ENCODE measurements around the gene C6orf136.

Gene C6orf136

DNA sequence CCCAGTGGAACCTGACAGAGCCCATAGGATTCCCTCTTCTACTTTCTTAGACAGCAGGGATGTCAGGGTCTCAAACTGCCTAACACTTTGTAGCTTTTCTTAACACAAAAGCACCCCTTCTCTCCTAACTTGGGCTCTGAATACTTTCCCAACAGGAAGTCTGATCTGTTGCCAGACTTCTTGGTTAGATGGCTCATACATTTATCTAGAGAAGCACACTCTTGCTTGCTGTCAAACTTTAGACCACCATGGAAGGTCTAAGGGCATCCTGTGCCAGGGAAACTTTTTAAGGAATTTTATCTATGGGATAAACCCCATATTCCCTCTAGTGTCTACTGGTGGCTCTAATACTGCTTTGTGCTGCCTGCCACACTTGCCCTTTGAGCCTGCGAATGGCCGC lies 3.3 kb upstream of the C6orf136 start:
- H3K9me3 ChIP-seq (ENCODE audit: control extremely low read depth in 1 of 5, control insufficient read depth in 4 of 5, insufficient read depth in 2 of 5, low read depth in 1 of 5, low read length in 4 of 5): no peaks in the 10 kb centered on the region
- H3K4me3 ChIP-seq (ENCODE audit: control insufficient read depth in 1 of 7, extremely low read depth in 1 of 7, insufficient read depth in 4 of 7, low read depth in 2 of 7, low read length in 6 of 7): no peak overlapping the region
- ChIA-PET POLR2A (interaction anchor here (1.1 kb wide), 1 partner anchor 25 kb away, joined by 3 read pairs; no protein-coding TSS in a partner anchor), CTCF (interaction anchor here (3.6 to 7.6 kb wide), 2 partner anchors 15 to 79 kb away, joined by 17 to 97 read pairs; partner anchors contain the start of gene ATAT1)
- H3K4me1 ChIP-seq (ENCODE audit: control extremely low read depth in 1 of 4, control insufficient read depth in 4 of 4, insufficient read depth in 4 of 4, low read length in 3 of 4): peaks cover 11 to 65% (median 54%) of the 10 kb centered on the region in 4 experiments
- H3K27ac ChIP-seq (ENCODE audit: insufficient read depth in 1 of 2, low read depth in 1 of 2, low read length in 2 of 2, poor library complexity in 1 of 2, severe bottlenecking in 2 of 2): no peak overlapping the region
- peaks cover 5 to 42% (median 13%) of the 10 kb centered on the region in 4 experiments for H3K36me3 ChIP-seq (ENCODE audit: control insufficient read depth in 4 of 4, insufficient read depth in 4 of 4, low read length in 3 of 4)
- WGBS (ENCODE audit: insufficient coverage): 94% methylated on average over 2 of the region's 2 CpGs
- H3K27me3 ChIP-seq (replicated peaks in 2 of 5; ENCODE audit: control insufficient read depth in 4 of 5, insufficient read depth in 5 of 5, low read length in 4 of 5): no peaks in the 10 kb centered on the region
- no peak for DNase-seq

DNA sequence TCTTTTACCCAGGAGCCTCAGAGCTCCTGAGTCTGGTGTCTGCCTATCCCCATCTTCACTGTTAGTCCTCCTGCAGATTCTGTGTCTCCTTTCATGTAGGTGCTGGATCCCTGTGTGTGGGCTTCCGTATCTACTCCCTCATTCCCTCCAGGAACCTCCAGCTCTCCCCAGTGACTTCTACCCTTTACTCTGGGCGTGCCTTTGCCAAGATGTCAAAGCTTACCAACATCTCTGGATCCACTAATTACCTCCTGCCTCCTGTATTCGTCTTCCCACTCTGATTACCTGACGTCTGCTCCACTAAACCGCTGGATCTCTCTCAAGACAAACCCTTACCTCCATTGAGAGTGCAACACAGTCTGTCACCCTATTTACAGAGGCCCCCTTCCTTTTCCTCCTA lies 2.2 kb upstream of the C6orf136 start:
- WGBS (ENCODE audit: insufficient coverage): 50% methylated on average over 5 of the region's 5 CpGs
- no peaks in the 10 kb centered on the region for H3K9me3 ChIP-seq (ENCODE audit: control extremely low read depth in 1 of 5, control insufficient read depth in 4 of 5, insufficient read depth in 2 of 5, low read depth in 1 of 5, low read length in 4 of 5)
- peaks cover 5 to 46% (median 14%) of the 10 kb centered on the region in 4 experiments for H3K36me3 ChIP-seq (ENCODE audit: control insufficient read depth in 4 of 4, insufficient read depth in 4 of 4, low read length in 3 of 4)
- peak overlapping the region in 1 of 7 experiments; percentile 17 for H3K4me3 ChIP-seq (ENCODE audit: control insufficient read depth in 1 of 7, extremely low read depth in 1 of 7, insufficient read depth in 4 of 7, low read depth in 2 of 7, low read length in 6 of 7)
- peaks cover 11 to 68% (median 54%) of the 10 kb centered on the region in 4 experiments for H3K4me1 ChIP-seq (ENCODE audit: control extremely low read depth in 1 of 4, control insufficient read depth in 4 of 4, insufficient read depth in 4 of 4, low read length in 3 of 4)
- no peak overlapping the region for H3K27ac ChIP-seq (ENCODE audit: insufficient read depth in 1 of 2, low read depth in 1 of 2, low read length in 2 of 2, poor library complexity in 1 of 2, severe bottlenecking in 2 of 2)
- no peaks in the 10 kb centered on the region for H3K27me3 ChIP-seq (replicated peaks in 2 of 5; ENCODE audit: control insufficient read depth in 4 of 5, insufficient read depth in 5 of 5, low read length in 4 of 5)
- CTCF ChIA-PET: interaction anchor here (7.6 kb wide), 1 partner anchor 16 kb away, joined by 97 read pairs; the partner anchor contains the start of gene ATAT1
- POLR2A ChIA-PET: interaction anchor here (1.1 kb wide), 1 partner anchor 26 kb away, joined by 3 read pairs; no protein-coding TSS in a partner anchor
- no peak for DNase-seq

DNA sequence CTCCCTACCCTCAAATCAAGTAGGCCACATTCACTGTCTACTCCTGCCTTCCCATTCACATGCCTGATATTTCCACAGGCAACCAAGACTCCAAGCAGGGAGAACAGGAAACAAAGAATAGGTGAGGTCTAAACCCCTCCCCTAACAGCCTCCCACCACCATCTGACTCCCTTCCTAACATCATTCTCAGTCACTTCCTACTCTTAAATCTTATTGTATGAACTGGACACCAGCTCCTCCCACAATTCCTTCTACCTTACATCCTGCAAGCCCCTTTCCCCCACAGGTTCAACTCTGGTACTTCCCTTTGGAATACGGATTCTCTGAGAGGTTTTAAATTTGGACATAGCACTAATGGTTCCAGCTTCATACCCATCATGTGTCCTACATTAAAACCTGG lies 944 bp upstream of the C6orf136 start:
- Histone ChIP-seq H3K36me3 (ENCODE audit: control insufficient read depth in 4 of 4, insufficient read depth in 4 of 4, low read length in 3 of 4) (peaks cover 5 to 49% (median 15%) of the 10 kb centered on the region in 4 experiments), H3K9me3 (ENCODE audit: control extremely low read depth in 1 of 5, control insufficient read depth in 4 of 5, insufficient read depth in 2 of 5, low read depth in 1 of 5, low read length in 4 of 5) (no peaks in the 10 kb centered on the region), H3K4me1 (ENCODE audit: control extremely low read depth in 1 of 4, control insufficient read depth in 4 of 4, insufficient read depth in 4 of 4, low read length in 3 of 4) (peaks cover 11 to 55% (median 44%) of the 10 kb centered on the region in 4 experiments), H3K27ac (ENCODE audit: insufficient read depth in 1 of 2, low read depth in 1 of 2, low read length in 2 of 2, poor library complexity in 1 of 2, severe bottlenecking in 2 of 2) (no peak overlapping the region), H3K4me3 (ENCODE audit: control insufficient read depth in 1 of 7, extremely low read depth in 1 of 7, insufficient read depth in 4 of 7, low read depth in 2 of 7, low read length in 6 of 7) (peak overlapping the region in 1 of 7 experiments; percentile 91), H3K27me3 (replicated peaks in 2 of 5; ENCODE audit: control insufficient read depth in 4 of 5, insufficient read depth in 5 of 5, low read length in 4 of 5) (no peaks in the 10 kb centered on the region)
- POLR2A ChIA-PET: interaction anchor here (2.5 kb wide), 1 partner anchor 31 kb away, joined by 6 read pairs; no protein-coding TSS in a partner anchor
- no peak for DNase-seq
- WGBS (ENCODE audit: insufficient coverage): 60% methylated on average over 1 of the region's 1 CpG
- CTCF ChIA-PET: interaction anchor here (0.7 to 7.6 kb wide), 5 partner anchors 8 to 312 kb away, joined by 3 to 97 read pairs (median 3); partner anchors contain the start of genes ATAT1 and DHX16

DNA sequence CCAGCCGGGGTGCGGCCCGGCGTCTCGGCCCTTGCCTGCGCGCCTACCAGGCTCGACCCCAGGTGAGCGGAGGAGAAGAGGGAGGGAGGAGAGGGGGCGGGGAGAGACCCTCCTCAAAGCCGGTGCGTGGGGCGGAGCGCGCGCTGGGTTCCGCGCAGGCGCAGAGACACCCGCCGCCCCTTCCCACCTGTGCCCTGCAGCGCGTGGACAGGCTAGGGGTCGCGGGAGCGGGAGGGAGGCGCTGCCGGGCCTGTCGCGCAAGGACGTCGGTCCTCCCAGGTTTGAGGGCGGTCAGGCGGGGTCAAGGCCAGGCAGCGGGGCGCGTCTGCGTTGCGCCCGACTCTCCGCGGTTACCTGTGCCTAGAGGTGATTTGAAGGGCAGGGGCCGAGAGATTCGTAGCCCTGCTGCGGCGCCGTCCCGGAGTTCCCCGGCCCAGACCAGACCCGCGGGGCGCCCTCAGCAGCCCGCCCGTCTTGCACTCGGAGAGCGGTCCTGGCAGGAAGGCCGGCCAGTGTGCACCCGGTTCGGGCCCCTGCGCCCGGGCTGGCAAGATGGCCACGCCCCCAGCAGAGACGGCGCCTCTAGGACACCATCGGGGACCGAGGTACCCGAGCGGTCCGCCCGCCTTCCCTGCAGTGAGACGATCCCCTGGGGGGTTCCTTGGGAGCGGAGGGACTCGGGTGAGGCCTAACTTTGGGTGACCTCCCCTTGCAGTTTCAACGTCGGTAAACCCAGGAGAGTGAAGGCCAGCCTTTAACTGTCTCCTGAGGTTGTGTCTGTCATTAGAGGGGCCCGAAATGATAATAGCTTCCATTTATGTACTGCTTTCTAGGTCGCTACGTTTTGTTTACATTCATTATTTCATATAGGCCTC lies 546 bp downstream of the C6orf136 start:
- Histone ChIP-seq H3K4me1 (ENCODE audit: control extremely low read depth in 1 of 4, control insufficient read depth in 4 of 4, insufficient read depth in 4 of 4, low read length in 3 of 4) (peaks cover 11 to 44% (median 34%) of the 10 kb centered on the region in 4 experiments), H3K36me3 (ENCODE audit: control insufficient read depth in 4 of 4, insufficient read depth in 4 of 4, low read length in 3 of 4) (peaks cover 16 to 52% (median 25%) of the 10 kb centered on the region in 4 experiments), H3K27me3 (replicated peaks in 2 of 5; ENCODE audit: control insufficient read depth in 4 of 5, insufficient read depth in 5 of 5, low read length in 4 of 5) (no peaks in the 10 kb centered on the region), H3K4me3 (ENCODE audit: control insufficient read depth in 1 of 7, extremely low read depth in 1 of 7, insufficient read depth in 4 of 7, low read depth in 2 of 7, low read length in 6 of 7) (peak overlapping the region; percentile 54 to 97 (median 91)), H3K27ac (ENCODE audit: insufficient read depth in 1 of 2, low read depth in 1 of 2, low read length in 2 of 2, poor library complexity in 1 of 2, severe bottlenecking in 2 of 2) (peak overlapping the region in 1 of 2 experiments; percentile 85), H3K9me3 (ENCODE audit: control extremely low read depth in 1 of 5, control insufficient read depth in 4 of 5, insufficient read depth in 2 of 5, low read depth in 1 of 5, low read length in 4 of 5) (no peaks in the 10 kb centered on the region)
- under 1% methylated on average over 66 of the region's 78 CpGs for WGBS (ENCODE audit: insufficient coverage)
- POLR2A ChIA-PET: interaction anchor here (0.6 to 2.5 kb wide), 3 partner anchors 30 to 156 kb away, joined by 3 to 6 read pairs (median 4); partner anchors contain the start of genes MRPS18B and PPP1R10
- peak; percentile 63 to 83 (median 83) for DNase-seq
- CTCF ChIA-PET: interaction anchor here (1.2 to 7.6 kb wide), 5 partner anchors 9 to 49 kb away, joined by 3 to 97 read pairs (median 5); partner anchors contain the start of genes ATAT1 and DHX16

DNA sequence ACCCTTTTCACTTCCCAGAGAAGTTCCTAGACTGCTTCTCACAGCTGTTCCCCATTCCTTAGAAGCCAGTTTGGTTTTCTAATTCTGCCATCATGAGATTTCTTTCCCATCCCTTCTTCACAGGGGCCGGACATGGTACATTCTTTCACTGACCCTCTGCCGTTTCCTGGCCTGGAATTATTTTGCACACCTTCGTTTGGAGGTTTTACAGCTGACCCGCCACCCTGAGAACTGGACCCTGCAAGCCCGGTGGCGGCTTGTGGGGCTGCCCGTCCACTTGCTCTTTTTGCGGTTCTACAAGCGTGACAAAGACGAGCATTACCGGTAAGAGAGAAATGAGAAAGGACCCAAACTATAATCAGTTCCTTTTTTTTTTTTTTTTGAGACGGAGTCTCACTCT lies 4.2 kb downstream of the C6orf136 start:
- H3K36me3 ChIP-seq (ENCODE audit: control insufficient read depth in 4 of 4, insufficient read depth in 4 of 4, low read length in 3 of 4): peaks cover 25 to 62% (median 49%) of the 10 kb centered on the region in 4 experiments
- DNase-seq: no peak
- 94% methylated on average over 11 of the region's 12 CpGs for WGBS (ENCODE audit: insufficient coverage)
- CTCF ChIA-PET: interaction anchor here (0.8 to 2.6 kb wide), 6 partner anchors 10 to 53 kb away, joined by 3 to 11 read pairs (median 4); partner anchors contain the start of gene DHX16
- no peaks in the 10 kb centered on the region for H3K27me3 ChIP-seq (replicated peaks in 2 of 5; ENCODE audit: control insufficient read depth in 4 of 5, insufficient read depth in 5 of 5, low read length in 4 of 5)
- POLR2A ChIA-PET: interaction anchor here (0.6 kb wide), 1 partner anchor 33 kb away, joined by 4 read pairs; the partner anchor contains the start of gene MRPS18B
- peaks cover 6 to 18% (median 14%) of the 10 kb centered on the region in 4 experiments for H3K4me1 ChIP-seq (ENCODE audit: control extremely low read depth in 1 of 4, control insufficient read depth in 4 of 4, insufficient read depth in 4 of 4, low read length in 3 of 4)
- H3K4me3 ChIP-seq (ENCODE audit: control insufficient read depth in 1 of 7, extremely low read depth in 1 of 7, insufficient read depth in 4 of 7, low read depth in 2 of 7, low read length in 6 of 7): no peak overlapping the region
- no peaks in the 10 kb centered on the region for H3K9me3 ChIP-seq (ENCODE audit: control extremely low read depth in 1 of 5, control insufficient read depth in 4 of 5, insufficient read depth in 2 of 5, low read depth in 1 of 5, low read length in 4 of 5)
- H3K27ac ChIP-seq (ENCODE audit: insufficient read depth in 1 of 2, low read depth in 1 of 2, low read length in 2 of 2, poor library complexity in 1 of 2, severe bottlenecking in 2 of 2): no peak overlapping the region

DNA sequence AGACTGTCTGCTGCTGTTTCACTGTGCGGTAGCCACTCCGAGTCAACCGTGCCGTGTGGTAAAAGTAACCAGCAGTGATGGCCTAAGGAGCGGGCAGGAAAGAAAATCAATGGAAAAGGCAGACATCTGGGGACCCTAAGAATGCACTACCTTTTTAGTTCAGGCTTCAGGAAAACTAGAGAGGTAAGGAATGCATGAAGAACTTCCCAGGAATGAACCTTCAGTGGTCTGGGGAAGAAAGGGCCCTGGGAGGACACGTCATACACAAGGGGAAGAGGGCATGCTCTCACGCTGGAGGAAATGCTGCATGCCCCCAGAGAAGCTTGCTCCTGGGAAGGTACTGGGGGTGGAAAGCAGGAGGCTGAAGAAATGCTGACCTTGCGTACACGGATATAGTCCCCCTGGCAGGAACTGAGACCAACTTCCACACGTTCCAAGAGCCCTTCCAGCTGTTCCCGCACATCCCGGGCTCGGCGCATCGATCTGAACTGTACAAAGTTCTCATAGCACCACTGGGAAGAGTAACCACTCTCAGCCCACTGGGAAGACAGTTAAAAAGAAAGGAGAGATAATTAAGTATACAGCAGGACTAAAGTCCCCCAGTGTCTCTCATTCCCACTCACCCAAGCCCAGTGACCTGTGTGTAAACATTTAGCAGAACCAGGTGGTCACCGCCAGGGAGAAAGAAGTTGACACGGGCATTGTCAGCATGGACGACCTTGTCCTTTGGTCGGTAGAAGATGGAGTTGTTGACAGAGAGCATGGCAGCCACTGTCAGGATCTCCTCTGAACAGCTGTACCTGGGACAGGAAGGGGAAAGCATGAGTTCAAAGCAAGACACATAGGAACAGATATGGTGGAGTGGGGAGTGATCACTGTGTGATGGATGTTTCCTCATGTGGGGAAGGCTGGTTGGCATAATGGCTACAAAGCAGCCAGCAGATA lies 8.1 kb downstream of the C6orf136 start:
- DNase-seq: no peak
- CTCF ChIA-PET: interaction anchor here (1.2 to 1.7 kb wide), 3 partner anchors 10 to 17 kb away, joined by 3 to 5 read pairs (median 4); partner anchors contain the start of gene DHX16
- H3K27ac ChIP-seq (ENCODE audit: insufficient read depth in 1 of 2, low read depth in 1 of 2, low read length in 2 of 2, poor library complexity in 1 of 2, severe bottlenecking in 2 of 2): no peak overlapping the region
- no peaks in the 10 kb centered on the region for H3K9me3 ChIP-seq (ENCODE audit: control extremely low read depth in 1 of 5, control insufficient read depth in 4 of 5, insufficient read depth in 2 of 5, low read depth in 1 of 5, low read length in 4 of 5)
- 97% methylated on average over 16 of the region's 19 CpGs for WGBS (ENCODE audit: insufficient coverage)
- POLR2A ChIA-PET: no interaction called here
- H3K4me1 ChIP-seq (ENCODE audit: control extremely low read depth in 1 of 4, control insufficient read depth in 4 of 4, insufficient read depth in 4 of 4, low read length in 3 of 4): no peaks in the 10 kb centered on the region
- H3K4me3 ChIP-seq (ENCODE audit: control insufficient read depth in 1 of 7, extremely low read depth in 1 of 7, insufficient read depth in 4 of 7, low read depth in 2 of 7, low read length in 6 of 7): no peak overlapping the region
- no peaks in the 10 kb centered on the region for H3K27me3 ChIP-seq (replicated peaks in 2 of 5; ENCODE audit: control insufficient read depth in 4 of 5, insufficient read depth in 5 of 5, low read length in 4 of 5)
- H3K36me3 ChIP-seq (ENCODE audit: control insufficient read depth in 4 of 4, insufficient read depth in 4 of 4, low read length in 3 of 4): peaks cover 36 to 91% (median 73%) of the 10 kb centered on the region in 4 experiments

All from common myeloid progenitor, CD34-positive (primary cell).